ENCODE measurements around the gene LIN37. TPM values are rescaled to one million over a fixed set of nuclear protein-coding genes. Genes with fewer than 3 reads are reported as not detected.

LIN37 gene
- total and polyA plus RNA-seq, 2 of the 13 experiments (the other 11 are each of a cell fraction or from before 2014, with no cell fraction given): 6.3 to 8.7 TPM

GRCh38 chr19:35790981-35791813 is 42.8 kb downstream of the LIN37 start:
- CTCF ChIA-PET (ENCODE audit: low intra/inter-chr PET ratio, low total read pairs): no interaction called here
- no peaks in the 10 kb centered on the region for H3K36me3 ChIP-seq (replicated peaks in 1 of 2; ENCODE audit: control insufficient read depth in 1 of 2, insufficient read depth in 2 of 2, low read length in 2 of 2)
- in situ Hi-C loops (cut with HindIII; ENCODE audit: extremely low pct_ligation_motif_present, low pct_unique_long_range_greater_than_20kb): no loop called here
- TF ChIP-seq NRL (CRISPR knock-in tag; IDR thresholded peaks at IDR 0.05; ENCODE audit: borderline replicate concordance) (0 out of 2 replicates have a peak, but pooled peaks have one; percentile 10), AKNA (CRISPR knock-in tag; IDR thresholded peaks at IDR 0.05; ENCODE audit: borderline replicate concordance) (no peak), ZNF33B (CRISPR knock-in tag; IDR thresholded peaks at IDR 0.05) (0 out of 2 replicates have a peak, but pooled peaks have one; percentile 23), STAG1 (CRISPR knock-in tag; IDR thresholded peaks at IDR 0.05) (peak; percentile 72), NAIF1 (CRISPR knock-in tag; IDR thresholded peaks at IDR 0.05; ENCODE audit: borderline replicate concordance) (no peak), ZSCAN31 (CRISPR knock-in tag; IDR thresholded peaks at IDR 0.05; ENCODE audit: low read depth) (peak; percentile 72; the same call in 1 of the 2 replicates), HMGXB4 (CRISPR knock-in tag; IDR thresholded peaks at IDR 0.05; ENCODE audit: borderline replicate concordance in 1 of 2, low read depth in 1 of 2) (peak in 1 of 2 experiments; percentile 70; a peak in 2 of 4 replicates), ZFP91 (CRISPR knock-in tag; IDR thresholded peaks at IDR 0.05; ENCODE audit: borderline replicate concordance) (peak; percentile 79; the same call in 1 of the 2 replicates), ZNF350 (CRISPR knock-in tag; IDR thresholded peaks at IDR 0.05; ENCODE audit: borderline replicate concordance, low read depth) (peak; percentile 56; the same call in 1 of the 2 replicates), HNRNPLL (IDR thresholded peaks at IDR 0.05; ENCODE audit: low read depth, low read length, poor library complexity, severe bottlenecking) (peak; percentile 14), FOXO1 (CRISPR knock-in tag; IDR thresholded peaks at IDR 0.05) (0 out of 2 replicates have a peak, but pooled peaks have one; percentile 11), KAT2B (IDR thresholded peaks at IDR 0.05; ENCODE audit: borderline replicate concordance, low read depth, low read length) (no peak), ZNF772 (CRISPR knock-in tag; IDR thresholded peaks at IDR 0.05) (peak; percentile 58; the same call in 1 of the 2 replicates)

More at GRCh38 chr19:35790981-35791813, 42.8 kb downstream of the LIN37 start:
- WGBS (ENCODE audit: low lambda C conversion rate): 43% methylated on average over 8 of the region's 20 CpGs
- peak; percentile 40 for DNase-seq (ENCODE audit: low spot score)
- no peak for FAIRE-seq
- intact Hi-C loops (cut with micrococcal nuclease; ENCODE audit: unreplicated experiment): loop anchor here (1.0 kb wide), 1 partner anchor 50 kb away; no protein-coding TSS in a partner anchor
- Histone ChIP-seq H3K4me3 (replicated peaks in 1 of 3; ENCODE audit: insufficient read depth in 1 of 3, low read depth in 2 of 3, low read length in 3 of 3) (peak overlapping the region in 2 of 3 experiments; percentile 13 to 34; a peak in 1 of 6 replicates), H3K27me3 (ENCODE audit: control insufficient read depth in 1 of 2, insufficient read depth in 2 of 2, low read length in 2 of 2) (peaks cover 0 to 4% of the 10 kb centered on the region in 2 experiments; a peak in 3 of 5 replicates), H3K9me3 (ENCODE audit: low read length) (no peaks in the 10 kb centered on the region), H3K4me1 (ENCODE audit: insufficient read depth, low read length) (peaks cover 36% of the 10 kb centered on the region), H3K79me2 (ENCODE audit: insufficient read depth, low read length) (no peaks in the 10 kb centered on the region), H3K9ac (ENCODE audit: insufficient read depth, low read depth, low read length) (peak overlapping the region; percentile 11; the same call in 1 of the 2 replicates), H2AFZ (ENCODE audit: low read length) (no peak overlapping the region), H3K4me2 (ENCODE audit: low read depth, low read length) (peak overlapping the region; percentile 61), H4K20me1 (ENCODE audit: insufficient read depth, low read length) (no peaks in the 10 kb centered on the region), H3K27ac (ENCODE audit: extremely low read length, insufficient read depth, low read length) (no peak overlapping the region)
- POLR2A ChIA-PET: interaction anchor here (1.2 to 1.6 kb wide), 4 partner anchors 43 to 57 kb away, joined by 3 read pairs; partner anchors contain the start of genes LIN37 and PSENEN
- BruUV-seq (replicated peaks): no TSS peak
- ATAC-seq: peak; percentile 84
